Measurements from ENCODE around the gene VAV2.

- TF ChIP-seq CTCF (IDR thresholded peaks at IDR 0.05) (no peak), POLR2A (IDR thresholded peaks at IDR 0.05) (no peak)
Observed at GRCh38 chr9:133884907-133885744, 107.0 kb downstream of the VAV2 start.

Data from tibial nerve (tissue), 3 donors.